Duodenal mucosa (tissue), 2 donors: ENCODE measurements around the gene MLLT6.

Source experiments
- H3K27ac ChIP-seq: one replicate; pipeline ENCODE4 v1.7.0; 2013; ENCODE audit warnings: low read depth, low read length
- H3K27me3 ChIP-seq, 2 donors: one replicate each; pipeline ENCODE4 v1.7.0; 2013; ENCODE audit warnings: low read length in 2 of 2, control low read depth in 1 of 2; ENCODE audit not compliant: insufficient read depth in 2 of 2, control insufficient read depth in 1 of 2
- H3K36me3 ChIP-seq, 2 donors: one replicate each; pipeline ENCODE4 v1.7.0; 2013; ENCODE audit warnings: low read length in 2 of 2, control low read depth in 1 of 2; ENCODE audit not compliant: insufficient read depth in 2 of 2, control insufficient read depth in 1 of 2
- H3K4me1 ChIP-seq, 2 donors: one replicate each; pipeline ENCODE4 v1.7.0; 2013; ENCODE audit warnings: low read length in 2 of 2, control low read depth in 1 of 2; ENCODE audit not compliant: insufficient read depth in 2 of 2, control insufficient read depth in 1 of 2
- H3K4me3 ChIP-seq, 2 donors: one replicate each; pipeline ENCODE4 v1.7.0; 2013; ENCODE audit warnings: low read length in 2 of 2, low read depth in 1 of 2
- H3K9ac ChIP-seq, 2 donors: one replicate each; pipeline ENCODE4 v1.7.0; 2013; ENCODE audit warnings: low read length in 2 of 2, low read depth in 1 of 2
- H3K9me3 ChIP-seq, 2 donors: one replicate each; pipeline ENCODE4 v1.7.0; 2013; ENCODE audit warnings: low read length in 2 of 2, control low read depth in 1 of 2; ENCODE audit not compliant: control insufficient read depth in 1 of 2

Gene MLLT6

DNA sequence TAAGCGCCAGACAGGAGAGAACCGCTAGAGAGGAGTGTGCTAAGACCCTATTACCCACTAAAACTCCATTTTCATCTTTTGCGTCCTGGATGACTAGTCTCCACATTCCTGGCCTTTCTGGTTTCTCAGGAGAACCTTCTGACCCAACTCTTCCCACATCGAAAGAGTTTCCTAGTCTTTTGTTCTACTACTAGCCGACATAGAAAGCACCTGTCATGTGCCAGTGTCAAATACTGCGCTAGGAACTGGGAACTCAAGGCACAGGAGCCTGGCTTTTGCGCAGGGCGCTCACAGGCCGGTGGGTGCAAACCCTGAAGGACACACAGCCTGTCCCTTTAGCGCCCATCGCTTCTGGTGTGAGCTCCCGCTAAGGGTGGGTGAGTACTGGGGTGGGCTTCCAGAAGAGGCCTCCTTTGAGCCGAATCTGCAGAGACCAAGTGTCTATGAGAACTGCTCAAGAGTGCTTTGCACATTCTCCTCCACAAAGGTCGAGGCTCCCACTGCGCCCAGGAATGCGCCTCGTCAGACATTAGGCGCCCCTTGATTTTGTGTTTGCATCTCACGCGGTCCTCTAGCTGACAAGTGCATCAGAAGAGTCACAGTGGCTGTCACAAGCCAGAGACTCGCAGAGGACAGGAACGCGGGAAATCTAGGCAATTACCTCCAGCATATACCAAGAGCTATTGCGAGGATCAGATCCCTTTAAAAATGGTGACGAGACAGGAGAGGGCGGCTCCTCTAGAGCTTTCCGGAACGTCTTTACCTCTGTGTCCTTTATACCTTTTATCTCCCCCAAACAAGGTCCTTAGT, 45.4 kb downstream of the MLLT6 start:
- Histone ChIP-seq H3K9me3 (no peaks in the 10 kb centered on the region), H3K4me1 (peaks cover 46 to 67% of the 10 kb centered on the region in 2 donors), H3K4me3 (peak overlapping the region; percentile 75 to 83), H3K9ac (peak overlapping the region; percentile 39 to 60), H3K27me3 (peaks cover 3 to 7% of the 10 kb centered on the region in 2 donors), H3K27ac (no peak overlapping the region), H3K36me3 (peaks cover 0 to 10% of the 10 kb centered on the region in 2 donors)

DNA sequence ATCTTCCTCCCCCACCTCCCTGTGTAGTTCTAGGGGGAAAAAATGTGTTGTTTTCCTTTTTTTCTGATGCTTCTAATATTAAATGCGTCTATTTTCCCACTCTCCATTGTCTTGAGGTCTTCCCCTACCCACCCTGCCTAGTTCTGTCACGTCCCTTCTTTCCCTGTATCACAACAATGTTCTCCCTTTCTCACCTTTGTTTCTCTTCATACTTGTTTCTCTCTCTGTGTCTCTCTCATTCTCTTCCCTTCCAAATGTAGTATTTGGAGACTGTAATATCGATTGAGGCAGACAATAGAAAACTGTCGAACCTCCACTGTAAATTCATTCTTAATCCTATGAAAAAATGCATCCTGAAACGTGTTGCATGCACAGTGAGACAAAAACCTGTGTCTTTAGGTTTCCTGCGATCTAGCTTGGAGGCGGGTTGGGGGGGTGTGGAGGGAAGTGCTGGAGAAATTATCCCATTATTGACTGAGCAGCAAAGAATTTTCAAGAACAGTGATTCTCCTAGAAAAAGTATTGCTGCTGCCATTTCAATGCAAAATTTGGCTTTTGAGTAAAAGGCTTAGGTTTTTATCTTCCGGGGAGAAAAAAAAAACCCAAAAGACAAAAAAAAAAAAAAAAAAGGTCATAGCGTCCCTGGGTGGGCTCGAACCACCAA, 46.2 kb downstream of the MLLT6 start:
- Histone ChIP-seq H3K4me1 (peaks cover 46 to 59% of the 10 kb centered on the region in 2 donors), H3K27me3 (peaks cover 3 to 7% of the 10 kb centered on the region in 2 donors), H3K9ac (peak overlapping the region in 1 of 2 donors; percentile 39), H3K27ac (no peak overlapping the region), H3K9me3 (no peaks in the 10 kb centered on the region), H3K4me3 (peak overlapping the region; percentile 83 to 99), H3K36me3 (peaks cover 7 to 17% of the 10 kb centered on the region in 2 donors)

DNA sequence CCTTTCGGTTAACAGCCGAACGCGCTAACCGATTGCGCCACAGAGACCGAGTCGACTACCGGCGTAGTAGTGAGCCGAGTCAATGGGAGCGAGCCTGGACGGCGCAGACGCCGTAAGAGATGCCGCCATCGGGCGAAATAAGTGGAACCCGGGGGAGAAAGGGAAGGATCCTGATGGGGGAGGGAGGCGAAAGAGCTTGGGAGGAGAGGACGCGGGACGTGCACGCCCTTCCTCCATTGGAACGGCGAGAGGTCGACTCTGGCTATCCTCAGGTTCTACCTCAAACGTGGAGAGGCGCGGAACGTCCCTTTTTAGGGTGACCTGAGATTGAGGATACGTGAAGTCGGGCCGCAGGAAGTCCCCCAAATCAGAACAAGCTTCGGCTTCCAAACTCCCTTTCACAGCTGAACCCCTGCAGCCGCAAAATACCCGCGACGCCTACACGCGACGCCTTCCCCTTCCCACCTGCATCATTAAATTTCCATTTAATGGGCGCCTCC, 46.8 kb downstream of the MLLT6 start:
- H3K9me3 ChIP-seq: no peaks in the 10 kb centered on the region
- peak overlapping the region; percentile 65 to 75 for H3K9ac ChIP-seq
- H3K4me1 ChIP-seq: peaks cover 41 to 53% of the 10 kb centered on the region in 2 donors
- peaks cover 9 to 21% of the 10 kb centered on the region in 2 donors for H3K36me3 ChIP-seq
- H3K27me3 ChIP-seq: peaks cover 0 to 6% of the 10 kb centered on the region in 2 donors
- peak overlapping the region; percentile 83 to 99 for H3K4me3 ChIP-seq
- H3K27ac ChIP-seq: peak overlapping the region; percentile 79

DNA sequence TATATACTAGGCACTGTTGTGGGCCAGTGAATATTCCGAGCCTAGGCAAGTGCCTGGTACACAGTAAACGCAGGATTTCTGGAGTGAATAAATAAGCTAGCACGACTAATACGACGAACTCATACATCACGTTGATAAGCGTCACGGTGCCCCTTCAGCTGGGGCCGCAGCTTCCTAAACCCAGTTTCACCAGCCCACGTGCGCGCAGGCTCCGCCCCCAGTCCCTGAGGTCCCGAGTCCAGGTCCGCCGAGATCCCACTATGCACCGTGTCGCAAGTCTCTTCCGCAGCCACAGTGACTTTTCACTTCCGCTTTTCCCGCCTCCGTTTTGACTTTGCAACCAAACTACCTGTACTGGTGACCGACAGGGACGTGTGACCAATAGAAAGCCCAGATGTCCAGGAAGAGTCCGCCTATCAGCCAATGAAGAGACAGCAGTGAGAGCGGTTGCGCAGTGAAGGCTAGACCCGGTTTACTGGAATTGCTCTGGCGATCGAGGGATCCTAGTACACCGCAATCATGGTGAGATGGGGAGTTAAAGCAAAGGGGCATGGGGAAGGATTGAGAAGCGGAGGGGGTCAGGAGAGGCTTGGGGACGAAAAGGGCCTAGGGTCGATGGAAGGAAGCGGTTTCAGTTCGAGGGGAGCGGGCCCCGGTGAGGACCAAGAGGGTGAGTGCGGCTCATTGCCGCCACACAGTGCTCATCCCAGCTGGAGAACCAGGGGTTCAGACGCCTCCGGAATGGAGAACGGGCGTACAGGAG, 47.4 kb downstream of the MLLT6 start, which contains the start of gene PSMB3:
Gene PSMB3 (plus strand): TSS at position 434 of the 763 bp plus-strand sequence. CDS start 86 bp downstream, at position 520.
- peaks cover 0 to 4% of the 10 kb centered on the region in 2 donors for H3K27me3 ChIP-seq
- no peaks in the 10 kb centered on the region for H3K9me3 ChIP-seq
- peaks cover 9 to 21% of the 10 kb centered on the region in 2 donors for H3K36me3 ChIP-seq
- peak within 1 kb of the TSS; percentile 83 to 99 for H3K4me3 ChIP-seq
- peaks cover 38 to 50% of the 10 kb centered on the region in 2 donors for H3K4me1 ChIP-seq
- peak within 1 kb of the TSS; percentile 79 for H3K27ac ChIP-seq
- H3K9ac ChIP-seq: peak within 1 kb of the TSS; percentile 85 to 96

DNA sequence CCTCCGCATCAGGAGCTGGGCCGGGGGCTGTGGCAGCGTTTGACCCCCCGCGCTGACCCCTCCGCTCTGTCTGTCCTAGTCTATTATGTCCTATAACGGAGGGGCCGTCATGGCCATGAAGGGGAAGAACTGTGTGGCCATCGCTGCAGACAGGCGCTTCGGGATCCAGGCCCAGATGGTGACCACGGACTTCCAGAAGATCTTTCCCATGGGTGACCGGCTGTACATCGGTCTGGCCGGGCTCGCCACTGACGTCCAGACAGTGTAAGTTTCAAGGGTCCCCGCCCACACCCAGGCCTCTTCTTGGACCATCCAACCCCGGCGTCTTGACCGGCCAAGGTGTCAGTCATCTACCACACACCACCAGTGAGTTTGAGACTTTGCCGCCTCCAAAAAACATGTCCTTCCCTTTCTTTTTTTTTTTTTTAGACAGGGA, 48.0 kb downstream of the MLLT6 start:
- Histone ChIP-seq H3K27me3 (peaks cover 0 to 4% of the 10 kb centered on the region in 2 donors), H3K27ac (peak overlapping the region; percentile 35), H3K4me1 (peaks cover 34 to 50% of the 10 kb centered on the region in 2 donors), H3K4me3 (peak overlapping the region; percentile 83 to 99), H3K9ac (peak overlapping the region; percentile 85 to 96), H3K9me3 (no peaks in the 10 kb centered on the region), H3K36me3 (peaks cover 9 to 25% of the 10 kb centered on the region in 2 donors)

DNA sequence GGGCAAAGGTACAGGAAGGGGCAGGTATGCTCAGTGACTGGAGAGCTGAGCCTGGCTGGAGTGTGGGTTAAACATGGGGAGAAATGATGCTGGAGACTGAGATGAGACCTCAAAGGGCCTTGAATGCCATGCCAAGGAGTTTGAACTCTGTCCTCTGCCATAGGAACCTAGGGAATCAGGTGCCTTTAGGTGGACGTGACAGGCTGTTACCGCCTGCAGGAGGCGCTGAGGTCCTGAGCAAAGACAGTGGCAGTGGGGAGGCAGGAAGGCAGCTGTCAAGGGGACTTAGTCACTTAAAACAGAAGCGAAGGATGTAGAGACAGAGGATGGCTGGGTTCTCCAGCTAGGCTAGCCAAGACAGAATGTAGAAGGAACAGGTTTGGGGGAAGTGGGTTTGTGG, 56.5 kb downstream of the MLLT6 start:
- H3K36me3 ChIP-seq: peaks cover 35 to 79% of the 10 kb centered on the region in 2 donors
- peaks cover 0 to 4% of the 10 kb centered on the region in 2 donors for H3K4me1 ChIP-seq
- no peak overlapping the region for H3K9ac ChIP-seq
- H3K4me3 ChIP-seq: no peak overlapping the region
- no peak overlapping the region for H3K27ac ChIP-seq
- H3K9me3 ChIP-seq: no peaks in the 10 kb centered on the region
- no peaks in the 10 kb centered on the region for H3K27me3 ChIP-seq

DNA sequence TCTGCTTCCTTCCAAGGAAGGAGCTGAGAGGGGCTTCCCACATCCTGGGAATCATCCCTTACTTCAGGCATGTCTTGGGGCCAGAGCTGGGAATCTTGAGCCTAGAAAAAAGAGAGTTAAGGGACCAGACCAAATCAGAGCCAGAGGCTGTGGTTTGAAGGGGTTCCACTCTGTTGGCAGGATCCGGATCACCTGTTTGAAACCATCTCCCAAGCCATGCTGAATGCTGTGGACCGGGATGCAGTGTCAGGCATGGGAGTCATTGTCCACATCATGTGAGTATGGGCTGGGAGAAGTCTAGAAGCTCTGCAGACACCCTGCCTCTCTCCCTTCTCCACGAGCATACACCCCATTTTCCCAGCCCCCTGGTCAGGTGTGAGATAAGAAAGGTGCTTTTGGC, 57.2 kb downstream of the MLLT6 start:
- Histone ChIP-seq H3K4me1 (peaks cover 0 to 4% of the 10 kb centered on the region in 2 donors), H3K9ac (no peak overlapping the region), H3K27ac (no peak overlapping the region), H3K9me3 (no peaks in the 10 kb centered on the region), H3K4me3 (no peak overlapping the region), H3K27me3 (no peaks in the 10 kb centered on the region), H3K36me3 (peaks cover 35 to 84% of the 10 kb centered on the region in 2 donors)

DNA sequence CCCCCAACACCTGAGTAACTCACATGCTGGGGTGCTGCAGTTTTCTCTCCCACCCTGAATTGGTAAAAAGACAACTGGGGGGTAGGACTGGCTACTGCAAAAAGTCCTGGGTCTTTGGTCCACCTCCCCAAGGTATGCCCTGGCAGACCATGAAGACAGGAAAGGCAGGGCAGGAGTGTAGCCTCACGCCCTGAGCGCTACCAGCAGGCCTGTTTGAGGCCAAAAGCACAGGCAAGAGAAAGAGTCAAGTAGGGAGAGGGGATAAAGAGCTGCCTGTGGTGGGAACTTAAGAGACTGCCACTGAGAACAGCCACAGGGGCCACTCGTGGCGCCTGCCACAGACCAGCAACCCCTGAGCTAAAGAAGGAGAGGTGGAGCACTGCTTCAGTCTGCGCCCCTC, 61.3 kb downstream of the MLLT6 start:
- Histone ChIP-seq H3K4me3 (no peak overlapping the region), H3K9ac (no peak overlapping the region), H3K27me3 (no peaks in the 10 kb centered on the region), H3K9me3 (no peaks in the 10 kb centered on the region), H3K36me3 (peaks cover 32 to 92% of the 10 kb centered on the region in 2 donors), H3K27ac (no peak overlapping the region), H3K4me1 (peaks cover 0 to 4% of the 10 kb centered on the region in 2 donors)

DNA sequence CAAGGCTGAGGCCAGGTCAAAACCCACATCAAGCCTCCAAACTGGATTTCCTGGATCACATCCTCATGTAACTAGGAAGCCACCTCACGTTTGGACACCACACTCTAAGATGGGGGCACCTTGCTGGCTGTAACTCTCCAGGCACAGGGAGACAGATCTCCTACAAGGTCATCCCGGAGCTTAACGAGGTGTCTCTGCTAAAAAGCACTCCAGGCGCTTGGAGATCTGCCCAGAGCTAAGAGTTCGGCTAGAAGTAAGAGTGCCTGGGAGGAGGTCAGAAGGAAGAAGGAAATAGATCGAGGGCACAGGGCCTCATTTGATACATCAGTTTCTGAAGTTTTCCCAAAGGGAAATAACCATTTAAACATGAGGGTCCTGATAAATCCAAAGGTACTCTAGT, 63.3 kb downstream of the MLLT6 start:
- H3K36me3 ChIP-seq: peaks cover 23 to 95% of the 10 kb centered on the region in 2 donors
- no peaks in the 10 kb centered on the region for H3K9me3 ChIP-seq
- H3K27ac ChIP-seq: no peak overlapping the region

More for the DNA sequence above, 63.3 kb downstream of the MLLT6 start:
- Histone ChIP-seq H3K4me1 (no peaks in the 10 kb centered on the region), H3K27me3 (no peaks in the 10 kb centered on the region), H3K4me3 (no peak overlapping the region), H3K9ac (no peak overlapping the region)
